Loucy (cell line): ENCODE results near the gene PABPN1L.

Experiments
- EZH2phosphoT487 ChIP-seq: fragments of 200-600 bp; IDR thresholded peaks from 2 replicates; pipeline ENCODE4 v1.6.1; 2018; ENCODE audit warnings: antibody characterized with exemption, mild to moderate bottlenecking, moderate library complexity, borderline replicate concordance
- TF ChIP-seq, protein P1 (sequence below): fragments of 200-600 bp; sonication (generic); conservative IDR thresholded peaks from 2 replicates; pipeline ENCODE4 v1.5.1; 2014; ENCODE audit warnings: mild to moderate bottlenecking, antibody characterized with exemption, low read length

DNA sequence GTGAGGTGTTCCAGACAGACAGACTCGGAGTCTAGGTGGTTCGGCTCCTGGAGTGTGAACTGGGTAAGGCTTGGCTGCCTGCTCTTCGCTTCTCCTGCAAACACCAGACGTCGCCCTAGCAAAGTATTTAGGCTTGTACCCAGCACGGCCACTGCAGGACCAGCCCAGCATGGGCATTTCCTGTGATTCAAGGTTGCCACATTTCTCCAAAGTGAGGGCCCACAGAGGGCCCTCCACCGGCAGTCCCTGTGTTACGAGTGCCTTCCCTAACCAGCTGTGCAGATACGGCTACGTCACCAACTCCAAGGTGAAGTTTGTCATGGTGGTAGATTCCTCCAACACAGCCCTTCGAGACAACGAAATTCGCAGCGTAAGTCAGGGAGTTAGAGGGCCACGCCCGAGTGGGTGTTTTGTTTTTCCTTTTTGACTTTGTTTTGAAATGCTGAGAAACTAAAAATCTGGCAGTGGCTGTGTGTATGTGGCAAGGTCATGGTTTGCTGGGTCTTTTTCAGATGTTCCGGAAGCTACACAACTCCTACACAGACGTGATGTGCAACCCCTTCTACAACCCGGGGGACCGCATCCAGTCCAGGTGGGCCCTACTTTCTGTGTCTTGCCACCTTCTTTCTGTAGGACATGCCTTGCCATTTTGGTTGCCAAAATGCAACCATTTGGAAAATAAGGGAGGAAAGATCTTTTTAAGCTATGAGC lies 6.9 kb downstream of the PABPN1L start:
- TF ChIP-seq, protein P1, sequence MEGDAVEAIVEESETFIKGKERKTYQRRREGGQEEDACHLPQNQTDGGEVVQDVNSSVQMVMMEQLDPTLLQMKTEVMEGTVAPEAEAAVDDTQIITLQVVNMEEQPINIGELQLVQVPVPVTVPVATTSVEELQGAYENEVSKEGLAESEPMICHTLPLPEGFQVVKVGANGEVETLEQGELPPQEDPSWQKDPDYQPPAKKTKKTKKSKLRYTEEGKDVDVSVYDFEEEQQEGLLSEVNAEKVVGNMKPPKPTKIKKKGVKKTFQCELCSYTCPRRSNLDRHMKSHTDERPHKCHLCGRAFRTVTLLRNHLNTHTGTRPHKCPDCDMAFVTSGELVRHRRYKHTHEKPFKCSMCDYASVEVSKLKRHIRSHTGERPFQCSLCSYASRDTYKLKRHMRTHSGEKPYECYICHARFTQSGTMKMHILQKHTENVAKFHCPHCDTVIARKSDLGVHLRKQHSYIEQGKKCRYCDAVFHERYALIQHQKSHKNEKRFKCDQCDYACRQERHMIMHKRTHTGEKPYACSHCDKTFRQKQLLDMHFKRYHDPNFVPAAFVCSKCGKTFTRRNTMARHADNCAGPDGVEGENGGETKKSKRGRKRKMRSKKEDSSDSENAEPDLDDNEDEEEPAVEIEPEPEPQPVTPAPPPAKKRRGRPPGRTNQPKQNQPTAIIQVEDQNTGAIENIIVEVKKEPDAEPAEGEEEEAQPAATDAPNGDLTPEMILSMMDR, result no peak
- TF ChIP-seq EZH2phosphoT487, result no peak
